ENCODE results near the gene CDC73.

DNA sequence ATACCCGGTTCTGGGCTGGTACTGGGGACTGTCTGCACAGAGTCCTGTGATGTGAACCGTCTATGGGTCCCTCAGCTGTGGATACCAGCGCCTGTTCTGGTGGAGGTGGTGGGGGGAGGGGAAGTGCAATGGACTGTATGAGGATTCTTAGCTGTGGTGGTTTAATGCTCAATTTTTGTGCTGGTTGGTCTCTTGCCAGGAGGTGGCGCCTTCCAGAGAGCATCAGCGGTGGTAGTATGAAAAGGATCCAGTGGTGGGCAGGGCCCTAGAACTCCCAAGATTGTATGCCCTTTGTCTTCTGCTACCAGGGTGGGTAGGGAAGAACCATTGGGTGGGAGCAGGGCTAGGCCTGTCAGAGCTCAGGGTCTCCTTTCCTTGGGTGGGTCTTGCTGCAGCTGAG is 153.9 kb downstream of the CDC73 start:
- TF ChIP-seq POLR2A (IDR thresholded peaks at IDR 0.05) = no peak
- TF ChIP-seq, protein P1, sequence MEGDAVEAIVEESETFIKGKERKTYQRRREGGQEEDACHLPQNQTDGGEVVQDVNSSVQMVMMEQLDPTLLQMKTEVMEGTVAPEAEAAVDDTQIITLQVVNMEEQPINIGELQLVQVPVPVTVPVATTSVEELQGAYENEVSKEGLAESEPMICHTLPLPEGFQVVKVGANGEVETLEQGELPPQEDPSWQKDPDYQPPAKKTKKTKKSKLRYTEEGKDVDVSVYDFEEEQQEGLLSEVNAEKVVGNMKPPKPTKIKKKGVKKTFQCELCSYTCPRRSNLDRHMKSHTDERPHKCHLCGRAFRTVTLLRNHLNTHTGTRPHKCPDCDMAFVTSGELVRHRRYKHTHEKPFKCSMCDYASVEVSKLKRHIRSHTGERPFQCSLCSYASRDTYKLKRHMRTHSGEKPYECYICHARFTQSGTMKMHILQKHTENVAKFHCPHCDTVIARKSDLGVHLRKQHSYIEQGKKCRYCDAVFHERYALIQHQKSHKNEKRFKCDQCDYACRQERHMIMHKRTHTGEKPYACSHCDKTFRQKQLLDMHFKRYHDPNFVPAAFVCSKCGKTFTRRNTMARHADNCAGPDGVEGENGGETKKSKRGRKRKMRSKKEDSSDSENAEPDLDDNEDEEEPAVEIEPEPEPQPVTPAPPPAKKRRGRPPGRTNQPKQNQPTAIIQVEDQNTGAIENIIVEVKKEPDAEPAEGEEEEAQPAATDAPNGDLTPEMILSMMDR (IDR thresholded peaks at IDR 0.05) = no peak
